Measurements from ENCODE around the gene HDHD2. TPM values are rescaled to one million over a fixed set of nuclear protein-coding genes. Genes with fewer than 3 reads are reported as not detected.
"Not testable (repeated sequence)": the region's sequence is repeated elsewhere in the genome, so short reads cannot be mapped to it uniquely, and the experiment has no call there.

The HDHD2 gene, protein sequence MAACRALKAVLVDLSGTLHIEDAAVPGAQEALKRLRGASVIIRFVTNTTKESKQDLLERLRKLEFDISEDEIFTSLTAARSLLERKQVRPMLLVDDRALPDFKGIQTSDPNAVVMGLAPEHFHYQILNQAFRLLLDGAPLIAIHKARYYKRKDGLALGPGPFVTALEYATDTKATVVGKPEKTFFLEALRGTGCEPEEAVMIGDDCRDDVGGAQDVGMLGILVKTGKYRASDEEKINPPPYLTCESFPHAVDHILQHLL
- total RNA-seq, result 10 to 100 TPM in 3 of 4 donors, 1 to 10 TPM in 1; 5.4 to 21.8 (median 11.9) TPM

- ATAC-seq (peak; percentile 92 to 94), DNase-seq (peak; percentile 67 to 75)
- in situ Hi-C loops (cut with MboI; ENCODE audit: low sequenced_read_pairs in 4 of 4) (no loop called here), intact Hi-C loops (cut with DNase I; ENCODE audit: low total_unique reads) (loop anchor here (1.0 to 2.0 kb wide), 2 partner anchors 17 to 26 kb away; partner anchors contain the start of gene IER3IP1)
- H3K4me3 ChIP-seq, result peak within 1 kb of the TSS; percentile 81 to 98 (median 82)
- peaks cover 0 to 14% of the 10 kb centered on the region in 2 donors for H3K36me3 ChIP-seq
- no peaks in the 10 kb centered on the region for H3K27me3 ChIP-seq
- H3K9me3 ChIP-seq, result no peaks in the 10 kb centered on the region
- peak within 1 kb of the TSS; percentile 83 to 96 (median 95) for H3K27ac ChIP-seq
- peaks cover 25 to 33% of the 10 kb centered on the region in 2 donors for H3K4me1 ChIP-seq
- TF ChIP-seq POLR2A (IDR thresholded peaks at IDR 0.05), result peak; percentile 62 to 74
- TF ChIP-seq, protein P1, sequence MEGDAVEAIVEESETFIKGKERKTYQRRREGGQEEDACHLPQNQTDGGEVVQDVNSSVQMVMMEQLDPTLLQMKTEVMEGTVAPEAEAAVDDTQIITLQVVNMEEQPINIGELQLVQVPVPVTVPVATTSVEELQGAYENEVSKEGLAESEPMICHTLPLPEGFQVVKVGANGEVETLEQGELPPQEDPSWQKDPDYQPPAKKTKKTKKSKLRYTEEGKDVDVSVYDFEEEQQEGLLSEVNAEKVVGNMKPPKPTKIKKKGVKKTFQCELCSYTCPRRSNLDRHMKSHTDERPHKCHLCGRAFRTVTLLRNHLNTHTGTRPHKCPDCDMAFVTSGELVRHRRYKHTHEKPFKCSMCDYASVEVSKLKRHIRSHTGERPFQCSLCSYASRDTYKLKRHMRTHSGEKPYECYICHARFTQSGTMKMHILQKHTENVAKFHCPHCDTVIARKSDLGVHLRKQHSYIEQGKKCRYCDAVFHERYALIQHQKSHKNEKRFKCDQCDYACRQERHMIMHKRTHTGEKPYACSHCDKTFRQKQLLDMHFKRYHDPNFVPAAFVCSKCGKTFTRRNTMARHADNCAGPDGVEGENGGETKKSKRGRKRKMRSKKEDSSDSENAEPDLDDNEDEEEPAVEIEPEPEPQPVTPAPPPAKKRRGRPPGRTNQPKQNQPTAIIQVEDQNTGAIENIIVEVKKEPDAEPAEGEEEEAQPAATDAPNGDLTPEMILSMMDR (IDR thresholded peaks at IDR 0.05 in 4 of 5, conservative IDR thresholded peaks at IDR 0.05 in 1 of 5), result no peak
These were observed at the start of gene HDHD2 for GRCh38 chr18:47150029-47150823. HDHD2 (minus strand) TSS chr18:47150500; CDS start chr18:47136439, 14,061 bp downstream.

- intact Hi-C loops (cut with DNase I; ENCODE audit: low total_unique reads); DNase-seq; ATAC-seq; H3K27me3 ChIP-seq; H3K36me3 ChIP-seq; H3K4me3 ChIP-seq; H3K9me3 ChIP-seq; H3K27ac ChIP-seq; H3K4me1 ChIP-seq; in situ Hi-C loops (cut with MboI; ENCODE audit: low sequenced_read_pairs in 4 of 4): not testable (repeated sequence)
These were observed 45.7 kb upstream of the HDHD2 start for GRCh38 chr18:47195961-47196360.

DNA sequence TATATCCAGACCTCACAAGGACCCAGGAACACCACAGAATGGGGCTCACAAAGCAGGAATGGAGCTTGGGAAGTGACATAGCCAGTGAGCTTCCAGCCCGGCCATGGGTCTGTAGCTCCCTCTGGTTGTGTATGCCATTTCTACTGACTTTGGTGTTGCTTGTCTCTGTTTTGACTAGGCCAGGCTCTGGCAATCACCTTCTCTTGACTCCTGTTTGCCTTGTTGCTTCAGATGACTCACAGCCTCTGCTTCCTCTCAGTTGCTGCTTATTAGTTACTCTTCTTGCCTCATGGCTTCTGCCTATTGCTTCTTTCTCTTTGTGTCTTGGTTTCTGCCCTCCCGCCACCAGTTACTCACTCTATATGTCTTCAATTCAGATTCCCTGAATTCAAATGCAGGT lies 41.7 kb upstream of the HDHD2 start:
- no peak for ATAC-seq
- DNase-seq, result no peak
- in situ Hi-C loops (cut with MboI; ENCODE audit: low sequenced_read_pairs in 4 of 4) (no loop called here), intact Hi-C loops (cut with DNase I; ENCODE audit: low total_unique reads) (no loop called here)
- Histone ChIP-seq H3K27ac (no peak overlapping the region), H3K4me1 (no peaks in the 10 kb centered on the region), H3K4me3 (no peak overlapping the region), H3K27me3 (peaks cover 0 to 6% (median 0%) of the 10 kb centered on the region in 3 donors), H3K36me3 (no peaks in the 10 kb centered on the region), H3K9me3 (no peaks in the 10 kb centered on the region)
- no peak for TF ChIP-seq POLR2A (IDR thresholded peaks at IDR 0.05)
- TF ChIP-seq, protein P1 (IDR thresholded peaks at IDR 0.05 in 4 of 5, conservative IDR thresholded peaks at IDR 0.05 in 1 of 5), result no peak

DNA sequence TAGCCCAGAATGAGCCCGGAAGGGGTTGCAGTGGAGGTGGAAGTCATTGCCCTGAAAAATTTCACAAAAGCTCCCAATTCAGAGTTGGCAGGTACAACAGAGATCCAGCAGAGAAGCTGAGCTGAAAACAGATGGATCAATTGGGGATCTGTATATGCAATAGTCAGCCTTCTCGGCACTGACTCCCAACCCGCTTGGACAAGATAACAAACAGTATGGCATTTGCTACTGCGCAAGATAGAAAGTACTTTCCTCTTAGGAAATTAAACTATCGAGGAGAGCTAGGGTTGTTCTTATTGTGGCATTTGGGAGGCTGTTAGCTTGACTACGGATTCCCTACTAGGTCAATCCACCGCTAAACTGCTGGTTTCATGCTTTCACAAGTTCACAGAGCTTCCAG lies 37.4 kb upstream of the HDHD2 start:
- H3K27me3 ChIP-seq, result peaks cover 0 to 6% (median 0%) of the 10 kb centered on the region in 3 donors
- no peak overlapping the region for H3K4me3 ChIP-seq
- H3K9me3 ChIP-seq, result no peaks in the 10 kb centered on the region
- H3K4me1 ChIP-seq, result no peaks in the 10 kb centered on the region
- DNase-seq (no peak), ATAC-seq (no peak)
- H3K27ac ChIP-seq, result no peak overlapping the region
- H3K36me3 ChIP-seq, result no peaks in the 10 kb centered on the region
- intact Hi-C loops (cut with DNase I; ENCODE audit: low total_unique reads), result no loop called here
- in situ Hi-C loops (cut with MboI; ENCODE audit: low sequenced_read_pairs in 4 of 4), result no loop called here
- TF ChIP-seq POLR2A (IDR thresholded peaks at IDR 0.05), result no peak
- TF ChIP-seq, protein P1 (IDR thresholded peaks at IDR 0.05 in 4 of 5, conservative IDR thresholded peaks at IDR 0.05 in 1 of 5), result no peak

DNA sequence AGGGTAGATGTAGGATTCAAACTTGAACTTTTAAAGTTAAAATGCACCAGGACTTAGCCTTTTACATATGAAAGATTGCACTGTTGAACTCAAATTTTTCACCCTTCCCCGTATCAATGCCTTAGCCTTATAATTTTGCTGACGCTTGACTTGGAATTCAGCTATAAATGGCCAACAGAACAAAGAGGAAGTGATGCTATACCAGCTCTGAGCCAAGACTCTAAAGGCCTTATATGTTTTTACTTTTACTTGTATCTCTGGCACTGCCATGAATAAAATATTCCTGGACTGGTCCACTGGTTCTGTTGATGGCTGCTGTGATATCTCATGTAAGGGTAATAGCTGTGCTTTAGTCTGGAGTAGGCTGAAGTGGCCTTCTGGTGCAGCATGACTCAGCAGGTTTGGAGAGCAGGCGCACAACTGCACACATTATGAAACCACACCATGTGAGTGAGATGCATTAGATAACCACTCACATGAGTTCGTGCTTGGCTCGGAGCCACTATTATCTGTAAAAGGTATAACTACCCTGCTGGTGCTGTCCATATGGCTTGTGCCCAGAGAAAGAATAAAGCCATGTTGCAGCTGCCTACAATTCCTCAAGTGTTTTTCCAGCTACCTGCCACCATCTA lies 34.2 kb upstream of the HDHD2 start:
- H3K9me3 ChIP-seq, result no peaks in the 10 kb centered on the region
- intact Hi-C loops (cut with DNase I; ENCODE audit: low total_unique reads) (no loop called here), in situ Hi-C loops (cut with MboI; ENCODE audit: low sequenced_read_pairs in 4 of 4) (no loop called here)
- ATAC-seq (no peak), DNase-seq (no peak)
- no peak overlapping the region for H3K27ac ChIP-seq
- H3K36me3 ChIP-seq, result no peaks in the 10 kb centered on the region
- TF ChIP-seq, protein P1 (IDR thresholded peaks at IDR 0.05 in 4 of 5, conservative IDR thresholded peaks at IDR 0.05 in 1 of 5), result no peak
- TF ChIP-seq POLR2A (IDR thresholded peaks at IDR 0.05), result no peak
- no peak overlapping the region for H3K4me3 ChIP-seq
- no peaks in the 10 kb centered on the region for H3K4me1 ChIP-seq
- H3K27me3 ChIP-seq, result peaks cover 0 to 6% (median 0%) of the 10 kb centered on the region in 3 donors

DNA sequence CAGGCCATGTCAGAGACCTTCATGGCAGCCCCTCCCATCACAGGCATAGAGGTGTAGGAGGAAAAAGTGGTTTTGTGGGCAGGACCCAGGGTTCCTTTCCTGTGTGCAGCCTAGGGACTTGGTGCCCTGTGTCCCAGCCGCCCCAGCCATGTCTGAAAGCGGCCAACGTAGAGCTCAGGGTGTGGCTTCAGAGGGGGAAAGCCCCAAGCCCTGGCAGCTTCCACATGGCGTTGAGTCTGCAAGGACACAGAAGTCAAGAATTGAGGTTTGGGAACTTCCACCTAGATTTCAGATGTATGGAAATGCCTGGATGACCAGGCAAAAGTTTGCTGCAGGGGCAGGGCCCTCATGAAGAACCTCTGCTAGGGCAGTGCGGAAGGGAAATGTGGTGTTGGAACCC lies 31.9 kb upstream of the HDHD2 start:
- not testable (repeated sequence) for H3K4me3 ChIP-seq

More for the DNA sequence above, 31.9 kb upstream of the HDHD2 start:
- H3K4me1 ChIP-seq; H3K27me3 ChIP-seq; H3K9me3 ChIP-seq; H3K27ac ChIP-seq; in situ Hi-C loops (cut with MboI; ENCODE audit: low sequenced_read_pairs in 4 of 4); intact Hi-C loops (cut with DNase I; ENCODE audit: low total_unique reads); H3K36me3 ChIP-seq; DNase-seq; ATAC-seq: not testable (repeated sequence)

Measured in gastrocnemius medialis (tissue), 4 donors.